H1 (cell line): Measurements from ENCODE around the gene SHROOM2. TPM values are rescaled to one million over a fixed set of nuclear protein-coding genes. Genes with fewer than 3 reads are reported as not detected.

Experiments
- SP2 ChIP-seq: IDR thresholded peaks from 2 replicates; pipeline ENCODE4 v1.6.1; 2012; ENCODE audit warnings: mild to moderate bottlenecking, low read length, inconsistent platforms
- polyA plus RNA-seq, 7 experiments: library from polyadenylated mRNA; depleted of rRNA in 3 of 7; stranded (reverse) in 5 of 7; unstranded in 2 of 7; fragments of >200 nt in 5 of 7; fragments of 200-250 nt in 2 of 7; gene quantifications; 1 replicate in 5 of 7; 2 replicates in 1 of 7; 4 replicates in 1 of 7; pipeline versions ENCODE4 v1.2.1 to v1.2.3, GENCODE V29; 2011 to 2013; ENCODE audit warnings: missing spikeins in 2 of 7, mixed read lengths in 2 of 7
- total RNA-seq: library from RNA; stranded (reverse); fragmentation: NEBNext Ultra II Directional; extraction: Animal tissue kit (Norgen Biotek cat#: 25700); gene quantifications from 2 replicates; pipeline ENCODE4 v1.2.1, GENCODE V29; 2021

SHROOM2 gene
- total and polyA plus RNA-seq, 2 of the 8 experiments (the other 6 are each of a cell fraction or from before 2014, with no cell fraction given): 3.4 to 14.2 TPM

GRCh38 chrX:9832811-9833210 is 46.6 kb downstream of the SHROOM2 start (continued):
- no peak for TF ChIP-seq SP2
